NT2/D1 (cell line): ENCODE measurements around the gene SLC27A4.

Experiments used
- DNase-seq: peaks from one replicate; pipeline ENCODE4 v3.0.0-alpha.2; 2011; ENCODE audit warnings: low read depth, low spot score
- H3K27me3 ChIP-seq: 2 replicates; pipeline ENCODE4 v1.6.0; 2011; ENCODE audit warnings: mild to moderate bottlenecking; ENCODE audit not compliant: insufficient read length, insufficient read depth
- H3K36me3 ChIP-seq: 2 replicates; pipeline ENCODE4 v1.6.1; 2011; ENCODE audit warnings: mild to moderate bottlenecking, low read length, mixed read lengths; ENCODE audit not compliant: insufficient read depth, insufficient read length
- H3K4me1 ChIP-seq: 2 replicates; pipeline ENCODE4 v1.5.1; 2011; ENCODE audit not compliant: insufficient read depth, insufficient read length
- H3K4me3 ChIP-seq: 2 replicates; pipeline ENCODE4 v1.5.1; 2011; ENCODE audit warnings: low read depth; ENCODE audit not compliant: insufficient read length
- H3K9ac ChIP-seq: 2 replicates; pipeline ENCODE4 v1.6.0; 2011; ENCODE audit warnings: low read depth; ENCODE audit not compliant: insufficient read length
- H3K9me3 ChIP-seq: 2 replicates; pipeline ENCODE4 v1.5.1; 2011; ENCODE audit warnings: mild to moderate bottlenecking, low read length; ENCODE audit not compliant: insufficient read depth
- SUZ12 ChIP-seq: IDR thresholded peaks from 2 replicates; pipeline ENCODE4 v1.6.1; 2011; ENCODE audit not compliant: insufficient read length, insufficient read depth; ENCODE audit errors: extremely low read depth
- YY1 ChIP-seq: IDR thresholded peaks from 2 replicates; pipeline ENCODE4 v1.6.1; 2011; ENCODE audit not compliant: insufficient read length, insufficient read depth
- ZNF274 ChIP-seq: IDR thresholded peaks from 2 replicates; pipeline ENCODE4 v1.6.1; 2011; ENCODE audit warnings: mild to moderate bottlenecking, low read depth, low read length

The SLC27A4 gene

DNA sequence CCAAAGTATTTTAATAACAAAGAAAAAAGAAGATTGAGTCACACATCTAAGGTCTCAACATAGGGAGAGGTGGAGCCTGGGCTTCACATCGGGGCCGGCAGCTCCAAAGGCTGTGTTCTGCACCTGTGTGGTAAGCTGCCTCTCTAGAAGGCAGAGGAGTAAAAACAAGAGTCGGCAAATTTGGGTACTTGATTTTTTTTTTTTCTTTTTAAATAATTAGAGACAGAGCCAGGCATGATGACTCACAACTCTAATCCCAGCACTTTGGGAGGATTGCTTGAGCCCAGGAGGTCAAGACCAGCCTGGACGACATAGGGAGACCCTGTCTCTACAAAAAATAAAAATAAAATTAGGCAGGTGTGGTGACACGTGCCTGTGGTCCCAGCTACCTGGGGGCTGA is 35.5 kb downstream of the SLC27A4 start:
- Histone ChIP-seq H3K4me3 (no peak overlapping the region), H3K9me3 (no peaks in the 10 kb centered on the region), H3K9ac (no peak overlapping the region), H3K27me3 (peaks cover 8% of the 10 kb centered on the region), H3K36me3 (peaks cover 69% of the 10 kb centered on the region), H3K4me1 (no peaks in the 10 kb centered on the region)
- DNase-seq: no peak
- no peak for TF ChIP-seq YY1
- no peak for TF ChIP-seq SUZ12
- no peak for TF ChIP-seq ZNF274

GRCh38 chr9:128382261-128382660 is 41.9 kb downstream of the SLC27A4 start:
- no peak overlapping the region for H3K4me3 ChIP-seq
- no peak for DNase-seq
- peak overlapping the region; percentile 61 for H3K9ac ChIP-seq
- peaks cover 60% of the 10 kb centered on the region for H3K27me3 ChIP-seq
- H3K9me3 ChIP-seq: no peaks in the 10 kb centered on the region
- H3K36me3 ChIP-seq: peaks cover 72% of the 10 kb centered on the region
- no peak for TF ChIP-seq SUZ12
- TF ChIP-seq YY1: no peak
- no peak for TF ChIP-seq ZNF274
- H3K4me1 ChIP-seq: peaks cover 37% of the 10 kb centered on the region

DNA sequence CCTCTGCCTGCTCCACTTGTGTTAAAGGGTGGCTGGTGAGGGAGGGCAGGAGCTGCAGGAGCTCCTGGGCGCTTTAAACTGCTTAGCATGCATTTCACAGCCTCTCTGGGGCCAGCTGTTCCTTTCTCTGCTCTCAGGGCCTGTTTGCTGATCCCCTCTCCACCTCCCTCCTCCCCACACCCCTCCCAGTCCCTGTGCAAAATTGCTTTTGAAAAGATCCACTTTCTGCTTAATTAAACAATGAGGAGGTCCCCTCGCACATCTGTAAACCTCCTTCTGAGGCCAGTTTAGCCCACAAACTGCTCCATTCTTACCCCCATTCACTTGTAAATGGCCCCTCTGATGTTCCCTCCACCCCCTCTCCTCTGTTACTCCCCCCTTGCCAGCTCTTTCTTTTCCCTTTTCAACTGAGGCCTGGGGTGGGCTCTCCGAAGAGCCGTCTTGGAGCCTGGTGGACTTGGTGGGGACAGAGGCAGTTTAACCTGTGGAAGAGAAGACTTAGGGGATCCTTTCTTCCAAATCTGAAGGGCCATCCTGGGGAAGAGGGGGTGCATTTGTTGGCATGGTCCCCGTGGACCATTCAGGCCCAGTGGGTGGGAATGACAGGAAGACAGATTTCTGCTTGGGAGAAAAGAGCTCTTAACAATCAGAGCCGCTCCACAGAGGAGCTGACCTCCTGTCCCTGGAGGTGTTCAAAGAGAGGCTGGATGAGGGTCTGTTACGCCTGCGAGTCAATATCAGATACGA is 42.9 kb downstream of the SLC27A4 start:
- peak overlapping the region; percentile 61 for H3K9ac ChIP-seq
- H3K36me3 ChIP-seq: peaks cover 73% of the 10 kb centered on the region
- DNase-seq: peak; percentile 97
- TF ChIP-seq SUZ12 (no peak), ZNF274 (no peak)
- peaks cover 69% of the 10 kb centered on the region for H3K27me3 ChIP-seq
- no peaks in the 10 kb centered on the region for H3K9me3 ChIP-seq
- peaks cover 37% of the 10 kb centered on the region for H3K4me1 ChIP-seq
- no peak overlapping the region for H3K4me3 ChIP-seq

DNA sequence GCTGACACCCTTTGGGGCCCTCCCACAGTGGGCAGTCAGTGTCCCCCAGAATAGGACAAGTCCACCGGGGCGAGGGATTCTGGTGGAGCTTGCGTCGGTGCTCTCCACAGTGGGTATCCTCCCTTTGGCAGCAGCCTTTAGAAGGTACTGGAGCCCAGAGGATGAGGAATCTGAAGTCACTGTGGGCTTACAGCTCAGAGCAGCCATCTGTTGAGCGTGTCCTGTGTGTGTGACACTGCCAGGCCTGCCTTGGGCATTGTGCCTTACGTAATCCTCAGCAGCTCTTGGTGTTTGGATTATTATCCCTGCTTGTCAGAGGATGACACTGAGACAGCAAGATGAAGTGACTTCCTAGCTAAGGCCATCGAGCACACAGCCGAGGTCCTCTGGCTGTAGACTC is 43.5 kb downstream of the SLC27A4 start:
- H3K4me1 ChIP-seq: peaks cover 40% of the 10 kb centered on the region
- no peaks in the 10 kb centered on the region for H3K9me3 ChIP-seq
- peaks cover 75% of the 10 kb centered on the region for H3K27me3 ChIP-seq
- H3K4me3 ChIP-seq: no peak overlapping the region
- DNase-seq: no peak
- H3K36me3 ChIP-seq: peaks cover 74% of the 10 kb centered on the region
- no peak for TF ChIP-seq SUZ12
- no peak for TF ChIP-seq ZNF274
- no peak for TF ChIP-seq YY1
- H3K9ac ChIP-seq: peak overlapping the region; percentile 46

- no peak for DNase-seq
- TF ChIP-seq ZNF274: no peak
- no peak for TF ChIP-seq YY1
- TF ChIP-seq SUZ12: no peak
- no peak overlapping the region for H3K9ac ChIP-seq
These were observed 44.6 kb downstream of the SLC27A4 start for GRCh38 chr9:128384801-128385495.

DNA sequence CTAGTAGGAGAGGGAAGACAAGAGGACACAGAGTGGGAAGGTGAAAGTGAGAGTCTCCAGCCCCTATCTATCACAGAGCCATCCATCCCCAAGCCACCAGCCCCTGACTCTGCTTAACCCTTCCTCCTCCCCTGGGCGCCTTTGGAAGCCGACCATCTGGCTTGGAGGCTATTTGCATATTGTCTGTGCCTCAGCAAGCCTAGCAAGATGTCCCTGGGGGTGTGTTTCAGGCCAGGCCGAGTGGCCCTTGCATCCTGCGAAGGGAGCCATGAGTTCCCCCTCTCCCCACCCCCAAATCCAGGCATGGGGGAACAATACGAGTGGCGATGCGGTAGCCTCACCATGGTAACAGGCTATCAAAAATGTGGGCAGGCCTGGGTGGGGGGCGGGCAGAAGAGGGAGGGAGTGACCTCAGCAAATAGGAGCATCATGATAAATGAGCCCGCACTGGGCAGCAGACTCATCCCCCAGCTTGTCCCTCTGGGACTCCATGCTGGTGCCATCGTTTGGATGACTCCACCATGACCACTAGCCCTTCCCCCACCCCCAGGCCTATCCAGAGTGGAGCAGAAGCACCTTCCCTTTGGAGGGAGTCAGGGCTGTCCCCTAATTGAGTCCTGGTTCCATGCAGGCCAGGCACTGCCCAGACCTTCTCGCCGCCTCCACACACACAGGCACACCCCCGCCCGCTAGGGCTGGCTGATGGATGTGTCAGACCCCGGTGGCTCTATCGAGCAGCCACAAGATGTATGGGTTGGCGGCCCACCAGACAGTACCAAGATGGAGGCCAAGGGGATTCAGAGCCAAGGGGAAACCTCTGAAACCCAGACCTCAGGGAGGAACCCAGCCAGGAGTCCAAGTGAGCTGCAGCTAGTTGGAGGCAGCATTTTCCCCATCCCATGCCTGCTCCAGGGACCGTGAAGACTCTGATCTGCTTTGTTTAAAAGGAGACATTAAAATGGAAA is 45.5 kb downstream of the SLC27A4 start:
- Histone ChIP-seq H3K9me3 (no peaks in the 10 kb centered on the region), H3K9ac (no peak overlapping the region), H3K4me1 (peaks cover 44% of the 10 kb centered on the region), H3K4me3 (no peak overlapping the region), H3K36me3 (peaks cover 81% of the 10 kb centered on the region), H3K27me3 (peaks cover 86% of the 10 kb centered on the region)
- DNase-seq: no peak
- no peak for TF ChIP-seq ZNF274
- TF ChIP-seq YY1: no peak
- TF ChIP-seq SUZ12: no peak

More at GRCh38 chr9:128384801-128385495, 44.6 kb downstream of the SLC27A4 start:
- Histone ChIP-seq H3K9me3 (no peaks in the 10 kb centered on the region), H3K27me3 (peaks cover 84% of the 10 kb centered on the region), H3K4me1 (peaks cover 44% of the 10 kb centered on the region), H3K36me3 (peaks cover 80% of the 10 kb centered on the region), H3K4me3 (no peak overlapping the region)

GRCh38 chr9:128388150-128388549 is 47.8 kb downstream of the SLC27A4 start:
- no peak for TF ChIP-seq ZNF274
- TF ChIP-seq SUZ12: no peak
- no peak for TF ChIP-seq YY1
- DNase-seq: no peak
- H3K9me3 ChIP-seq: no peaks in the 10 kb centered on the region
- no peak overlapping the region for H3K4me3 ChIP-seq
- H3K4me1 ChIP-seq: peaks cover 35% of the 10 kb centered on the region
- peaks cover 78% of the 10 kb centered on the region for H3K36me3 ChIP-seq
- H3K9ac ChIP-seq: no peak overlapping the region
- H3K27me3 ChIP-seq: peaks cover 95% of the 10 kb centered on the region
